Nephron (organoid): ENCODE measurements around the gene BABAM2.

Experiments used
- H3K27ac Mint-ChIP-seq, 3 experiments: 2 replicates each; pipeline ENCODE4 v1.8.0; 2020; ENCODE audit warnings: mixed read lengths in 3 of 3, mild to moderate bottlenecking in 2 of 3, moderate library complexity in 1 of 3
- H3K27me3 Mint-ChIP-seq: 2 replicates; pipeline ENCODE4 v1.8.0; 2021; ENCODE audit warnings: low read depth, mild to moderate bottlenecking, moderate library complexity, mixed read lengths
- H3K36me3 Mint-ChIP-seq: 2 replicates; pipeline ENCODE4 v1.8.0; 2020; ENCODE audit warnings: low read depth, mixed read lengths
- H3K4me1 Mint-ChIP-seq: 2 replicates; pipeline ENCODE4 v1.8.0; 2020; ENCODE audit warnings: mixed read lengths
- H3K4me3 Mint-ChIP-seq, 3 experiments: 2 replicates each; pipeline ENCODE4 v1.8.0; 2020; ENCODE audit warnings: mild to moderate bottlenecking in 3 of 3, mixed read lengths in 3 of 3, moderate library complexity in 2 of 3
- H3K9me3 Mint-ChIP-seq: 2 replicates; pipeline ENCODE4 v1.8.0; 2020; ENCODE audit warnings: mixed read lengths
- CTCF ChIP-seq, 3 experiments: fragments of 200-600 bp; sonication (generic); IDR thresholded peaks; one replicate each; pipeline ENCODE4 v1.5.0; 2021; ENCODE audit warnings: antibody characterized with exemption in 3 of 3; ENCODE audit not compliant: unreplicated experiment in 3 of 3

Gene BABAM2

GRCh38 chr2:28163627-28164279 is 273.2 kb downstream of the BABAM2 start:
- Mint-ChIP-seq H3K27ac (peak overlapping the region; percentile 78 to 89 (median 89)), H3K36me3 (no peaks in the 10 kb centered on the region), H3K9me3 (no peaks in the 10 kb centered on the region), H3K27me3 (no peaks in the 10 kb centered on the region), H3K4me3 (no peak overlapping the region), H3K4me1 (peaks cover 36% of the 10 kb centered on the region)
- no peak for TF ChIP-seq CTCF (IDR thresholded peaks at IDR 0.05; ENCODE audit: unreplicated experiment in 3 of 3)

GRCh38 chr2:28164280-28164801 is 273.8 kb downstream of the BABAM2 start:
- Mint-ChIP-seq H3K4me1 (peaks cover 36% of the 10 kb centered on the region), H3K9me3 (no peaks in the 10 kb centered on the region), H3K4me3 (no peak overlapping the region), H3K36me3 (no peaks in the 10 kb centered on the region), H3K27me3 (no peaks in the 10 kb centered on the region), H3K27ac (peak overlapping the region; percentile 78 to 89 (median 89))
- no peak for TF ChIP-seq CTCF (IDR thresholded peaks at IDR 0.05; ENCODE audit: unreplicated experiment in 3 of 3)

- TF ChIP-seq CTCF (IDR thresholded peaks at IDR 0.05; ENCODE audit: unreplicated experiment in 3 of 3) = no peak
- Mint-ChIP-seq H3K9me3 (no peaks in the 10 kb centered on the region), H3K27me3 (no peaks in the 10 kb centered on the region), H3K4me1 (peaks cover 36% of the 10 kb centered on the region), H3K36me3 (no peaks in the 10 kb centered on the region), H3K4me3 (no peak overlapping the region), H3K27ac (peak overlapping the region; percentile 78 to 89 (median 89))
Observed at GRCh38 chr2:28165087-28165635, 274.6 kb downstream of the BABAM2 start.

GRCh38 chr2:28166956-28167355 is 276.4 kb downstream of the BABAM2 start:
- Mint-ChIP-seq H3K36me3 (no peaks in the 10 kb centered on the region), H3K4me3 (no peak overlapping the region), H3K27ac (no peak overlapping the region), H3K4me1 (peaks cover 30% of the 10 kb centered on the region), H3K9me3 (no peaks in the 10 kb centered on the region), H3K27me3 (no peaks in the 10 kb centered on the region)
- TF ChIP-seq CTCF (IDR thresholded peaks at IDR 0.05; ENCODE audit: unreplicated experiment in 3 of 3) = no peak

- no peaks in the 10 kb centered on the region for H3K36me3 Mint-ChIP-seq
- H3K4me3 Mint-ChIP-seq = no peak overlapping the region
Observed at GRCh38 chr2:28168376-28168775, 277.8 kb downstream of the BABAM2 start.

More at GRCh38 chr2:28168376-28168775, 277.8 kb downstream of the BABAM2 start:
- TF ChIP-seq CTCF (IDR thresholded peaks at IDR 0.05; ENCODE audit: unreplicated experiment in 3 of 3) = no peak
- H3K27me3 Mint-ChIP-seq = no peaks in the 10 kb centered on the region
- peaks cover 20% of the 10 kb centered on the region for H3K4me1 Mint-ChIP-seq
- H3K9me3 Mint-ChIP-seq = no peaks in the 10 kb centered on the region
- no peak overlapping the region for H3K27ac Mint-ChIP-seq
